Brain pericyte (primary cell): ENCODE data around the gene TICAM2.
A peak's percentile ranks its signal among the peaks of the same experiment; 100 is the strongest.

ENCODE experiments used
- DNase-seq: peaks from one replicate; pipeline ENCODE4 v3.0.0-alpha.2; 2012; ENCODE audit warnings: low read depth, low spot score

The TICAM2 gene

DNA sequence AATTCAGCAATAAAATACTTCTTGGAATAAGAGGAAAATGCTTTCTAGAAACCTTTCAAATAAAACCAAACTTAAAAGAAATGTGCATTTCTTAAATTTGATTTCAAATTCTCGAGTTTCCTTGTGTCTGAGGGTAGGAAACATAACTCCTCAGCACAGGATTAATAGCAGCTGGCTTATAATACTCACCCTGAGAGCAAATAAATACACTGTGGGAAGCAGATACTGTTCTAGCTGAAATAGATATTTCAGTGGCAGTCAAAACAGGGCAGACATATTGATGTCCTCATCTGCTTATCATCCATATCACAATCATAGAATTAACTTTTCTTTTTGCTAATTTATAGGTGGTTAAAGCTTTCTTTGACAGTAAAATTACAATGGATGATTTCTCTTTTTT is 33.6 kb downstream of the TICAM2 start:
- no peak for DNase-seq

DNA sequence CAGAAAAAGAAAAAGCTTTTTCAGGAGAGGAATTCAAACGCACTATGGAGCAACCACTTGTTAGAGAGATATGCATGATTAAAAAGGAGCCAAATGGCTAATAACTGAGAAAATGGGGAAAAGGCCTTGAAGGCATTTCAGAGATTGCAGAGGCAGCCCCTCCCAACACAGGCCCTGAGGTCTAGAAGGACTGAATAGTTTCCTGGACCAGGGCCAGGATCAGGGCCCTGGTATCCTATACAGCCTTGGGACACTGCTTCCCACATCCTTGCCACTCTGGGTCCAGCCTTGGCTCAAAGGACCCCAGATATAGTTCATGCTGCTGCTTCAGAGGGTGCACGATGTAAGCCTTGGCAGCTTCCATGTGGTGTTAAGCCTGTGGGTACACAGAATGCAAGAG is 37.0 kb downstream of the TICAM2 start:
- DNase-seq, result no peak

DNA sequence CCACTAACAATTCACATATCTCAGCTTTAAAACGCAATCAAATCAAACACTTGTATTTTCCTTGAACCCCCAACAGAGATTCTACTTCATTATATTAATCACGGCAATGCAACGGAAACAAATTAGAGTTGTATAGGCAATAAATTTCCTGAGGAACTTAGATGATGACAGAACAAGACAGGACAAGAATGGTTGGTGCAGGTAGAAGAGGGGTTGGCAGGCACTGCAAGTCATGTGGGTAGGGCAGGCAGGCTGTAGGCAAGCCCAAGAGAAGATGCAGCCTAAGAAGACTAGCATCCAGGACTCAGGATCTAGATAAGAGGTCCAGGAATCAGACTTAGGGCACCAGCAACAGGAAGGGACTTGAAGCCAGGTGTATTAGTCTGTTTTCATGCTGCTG is 41.1 kb downstream of the TICAM2 start:
- DNase-seq, result no peak

DNA sequence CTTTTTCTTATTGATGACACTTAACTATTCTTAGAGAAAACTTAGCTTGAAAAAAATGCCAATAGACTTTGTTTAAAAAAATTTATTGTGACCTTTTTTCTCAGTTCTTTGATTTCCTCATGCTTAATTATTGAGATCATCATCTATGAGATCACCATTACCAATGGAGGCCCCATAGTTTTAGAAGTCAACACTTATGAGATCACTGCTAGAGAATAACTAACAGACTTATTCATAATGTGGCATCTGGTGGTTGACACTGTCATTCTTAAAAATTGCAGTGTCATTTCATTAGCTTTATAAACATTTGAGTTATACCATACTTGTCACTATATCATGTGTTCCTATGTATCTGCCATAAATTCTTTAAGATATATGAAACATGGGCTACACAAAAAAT is 42.8 kb downstream of the TICAM2 start:
- DNase-seq, result no peak

- DNase-seq, result no peak
Measured at GRCh38 chr5:115558388-115558956, 43.8 kb downstream of the TICAM2 start.

DNA sequence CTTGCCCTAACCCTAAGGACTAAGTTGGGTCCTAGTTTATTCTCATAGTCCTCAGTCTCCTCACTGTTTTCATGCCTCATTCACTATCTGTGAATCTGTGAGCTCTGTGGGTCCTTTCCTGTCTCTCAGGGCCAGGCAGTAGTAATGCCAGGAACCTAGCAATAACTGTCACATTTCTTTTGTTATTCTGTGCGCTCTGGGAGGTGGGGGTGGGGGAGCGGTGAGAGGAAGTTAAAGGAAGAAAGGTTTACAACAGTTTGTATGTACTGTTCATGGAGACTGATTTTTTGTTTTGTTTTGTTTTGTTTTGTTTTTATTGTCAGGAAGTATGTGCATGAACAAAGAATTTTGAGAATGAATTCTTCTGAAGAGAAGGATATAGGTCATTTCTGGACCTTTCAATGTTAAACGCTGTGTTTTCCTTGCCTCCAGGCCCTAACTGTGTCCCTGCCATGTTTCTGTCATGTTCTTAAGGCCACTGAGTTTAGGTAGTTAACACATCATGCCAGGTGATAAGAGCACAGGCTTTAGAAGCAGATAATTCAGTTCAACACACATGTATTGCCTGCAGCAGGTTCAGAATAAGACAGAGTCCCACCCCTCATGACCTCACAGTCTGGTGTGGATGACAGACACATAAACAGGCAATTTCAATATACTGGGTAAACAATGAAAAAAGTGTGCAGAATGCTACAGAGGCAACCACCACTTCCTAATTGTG is 44.5 kb downstream of the TICAM2 start:
- no peak for DNase-seq

DNA sequence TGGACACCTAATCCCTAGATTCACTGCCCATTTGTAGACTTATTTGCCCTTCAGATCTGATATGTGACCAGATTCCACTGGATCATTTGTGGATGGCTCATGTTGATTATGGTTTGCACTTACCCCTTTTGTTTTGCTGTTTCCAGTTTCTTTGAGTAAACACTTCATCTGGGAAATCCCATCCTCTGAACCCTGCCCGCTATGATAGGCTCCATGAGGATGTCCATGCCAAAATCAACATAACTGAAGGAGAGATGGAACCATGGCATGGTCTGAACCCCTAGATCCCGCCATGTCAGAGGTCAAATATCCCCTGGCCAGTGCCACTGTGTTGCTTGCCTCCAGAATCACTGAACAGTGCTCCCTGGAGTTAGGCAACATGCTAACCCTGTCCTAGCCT is 46.0 kb downstream of the TICAM2 start:
- DNase-seq, result no peak

DNA sequence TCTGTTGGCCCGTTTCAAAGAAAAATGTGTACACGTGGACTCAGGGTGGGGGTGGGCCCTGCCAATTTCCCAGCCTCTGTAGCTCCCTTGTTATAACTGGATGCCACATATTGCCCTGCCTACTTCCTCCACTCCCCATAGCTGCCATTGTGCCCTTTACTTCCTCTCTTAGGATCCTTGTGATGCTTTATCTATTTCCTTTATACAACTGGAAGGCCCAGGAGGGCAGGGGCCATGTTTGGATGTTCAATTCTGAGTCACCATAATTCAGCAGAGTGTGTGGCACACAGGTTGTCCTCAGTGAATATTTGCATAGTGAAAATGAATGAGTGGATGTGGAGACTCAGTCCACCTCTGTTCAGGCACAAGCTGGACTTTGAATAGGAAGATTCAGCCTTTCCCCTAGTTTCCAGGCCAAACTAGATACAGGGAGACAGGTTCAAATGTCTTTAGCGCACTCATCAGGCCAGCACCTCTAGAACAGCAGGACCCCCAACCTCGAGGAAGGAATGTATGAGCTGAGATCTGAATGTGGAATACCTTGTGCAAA is 47.1 kb downstream of the TICAM2 start:
- no peak for DNase-seq

DNA sequence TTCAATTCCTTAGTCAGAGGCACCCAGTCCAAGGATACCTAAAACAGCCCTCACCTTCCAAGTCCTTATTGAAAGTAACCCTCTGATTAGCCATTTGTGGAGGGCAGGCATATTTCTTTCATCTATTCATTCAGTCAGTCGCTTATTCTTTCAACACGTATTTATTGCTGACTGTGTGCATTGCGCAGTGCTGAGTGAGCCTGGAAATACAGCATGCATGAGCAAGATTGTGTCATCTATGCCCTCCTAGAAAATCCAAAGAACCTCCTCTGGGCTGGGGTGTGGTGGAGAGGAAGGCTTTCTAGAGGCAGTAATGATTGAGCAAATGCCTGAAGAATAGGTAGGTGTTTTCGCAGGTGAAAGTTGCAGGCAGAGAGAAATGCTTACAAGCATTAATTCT is 49.2 kb downstream of the TICAM2 start:
- DNase-seq, result no peak

DNA sequence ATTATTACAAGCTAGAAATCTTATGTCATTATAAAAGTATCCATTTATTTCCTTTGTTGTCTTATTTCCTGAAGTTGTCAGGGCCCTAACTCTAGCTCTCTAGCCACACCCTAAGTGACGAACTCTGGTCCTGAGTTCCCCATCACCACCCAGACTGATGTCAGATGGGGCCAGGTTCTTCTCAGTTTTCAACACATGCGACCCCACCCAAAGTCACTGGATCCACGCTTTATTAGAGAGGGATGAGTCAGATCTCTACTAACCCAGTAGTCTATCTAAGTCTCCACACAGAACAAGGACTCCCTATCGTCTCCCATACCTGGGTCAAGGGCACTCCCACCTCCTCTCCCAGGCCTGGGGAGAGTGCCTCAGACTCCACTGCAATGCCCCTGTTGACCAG is 50.9 kb downstream of the TICAM2 start:
- DNase-seq, result no peak

DNA sequence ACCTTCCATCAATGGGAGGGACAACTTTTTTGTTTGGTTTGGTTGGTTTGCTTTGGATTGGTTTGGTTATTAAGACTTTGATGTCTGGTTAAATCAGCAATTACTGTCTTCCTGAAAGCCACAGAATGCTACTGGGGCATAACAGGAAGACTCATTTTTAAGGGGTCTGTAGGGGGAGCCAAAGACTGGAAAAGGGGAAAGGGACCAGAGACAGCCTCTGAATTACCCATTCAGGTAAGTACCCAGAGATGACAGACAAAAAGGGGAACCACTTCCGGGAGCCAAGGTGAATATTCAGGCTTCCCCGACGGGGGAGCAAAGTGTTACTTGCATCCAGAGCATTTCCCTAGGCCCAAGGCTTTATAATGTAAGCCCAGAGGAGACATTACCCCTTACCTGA is 53.1 kb downstream of the TICAM2 start:
- DNase-seq, result no peak

DNA sequence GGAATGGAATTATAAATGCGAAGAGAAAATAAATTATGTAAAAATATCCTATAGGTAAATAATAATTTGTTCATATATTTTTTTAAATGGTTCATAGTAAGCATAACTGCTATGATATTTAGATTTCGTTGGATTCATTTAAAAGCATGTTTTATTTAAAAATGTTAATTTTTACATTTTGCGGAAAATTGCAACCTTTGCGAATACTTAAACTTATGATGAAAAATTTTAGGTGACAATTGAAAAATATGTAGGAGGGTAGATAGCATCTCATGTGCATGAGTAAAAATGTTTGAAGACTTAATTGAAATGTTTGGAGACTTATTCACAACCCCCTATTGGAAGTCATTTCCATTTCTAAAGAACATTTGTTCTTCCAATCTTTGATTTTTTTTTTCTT is 53.6 kb downstream of the TICAM2 start:
- no peak for DNase-seq

GRCh38 chr5:115545351-115545882 is 56.9 kb downstream of the TICAM2 start:
- DNase-seq, result no peak

DNA sequence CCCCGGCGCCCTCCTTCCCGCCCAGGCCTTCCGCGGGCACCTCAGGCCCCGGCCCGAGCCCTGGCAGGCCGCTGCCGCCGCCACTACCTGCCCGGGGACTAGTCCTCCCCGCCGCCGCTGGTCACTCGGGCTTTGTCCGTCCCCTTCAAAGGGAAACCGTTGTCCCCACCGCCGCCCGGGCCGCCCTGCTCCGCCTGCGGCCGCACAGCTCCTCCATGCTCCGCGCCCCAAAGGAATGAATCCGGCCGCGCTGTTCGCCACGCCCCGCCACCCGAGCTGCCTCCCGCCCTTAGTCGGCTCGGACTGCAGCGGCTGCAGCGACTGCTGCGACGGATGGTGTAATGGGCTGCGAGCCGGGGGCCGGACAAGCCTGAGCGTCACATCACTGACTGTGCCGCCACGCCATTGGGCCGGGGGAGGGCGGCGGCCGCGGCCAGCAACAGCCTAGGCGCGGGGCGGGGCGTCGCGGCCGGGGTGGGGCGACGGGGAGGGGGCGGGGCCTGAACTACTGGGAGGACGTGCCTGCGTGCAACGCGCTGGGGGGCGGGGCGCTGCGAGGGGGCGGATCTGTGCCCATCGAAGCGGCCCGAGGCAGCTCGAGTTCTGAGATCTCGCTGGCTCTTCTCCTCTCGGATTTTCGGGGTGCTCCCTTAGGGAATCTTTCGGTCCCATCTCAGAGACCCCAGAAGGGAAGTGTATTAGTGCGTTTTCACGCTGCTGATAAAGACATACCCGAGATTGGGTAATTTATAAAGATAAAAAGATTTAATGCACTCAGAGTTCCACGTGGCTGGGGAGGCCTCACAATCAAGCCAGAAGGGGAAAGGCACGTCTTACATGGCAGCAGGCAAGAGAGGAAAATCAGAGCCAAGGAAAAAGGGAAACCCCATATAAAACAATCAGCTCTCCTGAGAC is 57.6 kb downstream of the TICAM2 start, which contains the start of gene FEM1C:
FEM1C (minus strand) TSS at position 340 of the 915 bp plus-strand sequence. CDS start 1,282 bp downstream, outside the sequence.
- peak; percentile 92 for DNase-seq

DNA sequence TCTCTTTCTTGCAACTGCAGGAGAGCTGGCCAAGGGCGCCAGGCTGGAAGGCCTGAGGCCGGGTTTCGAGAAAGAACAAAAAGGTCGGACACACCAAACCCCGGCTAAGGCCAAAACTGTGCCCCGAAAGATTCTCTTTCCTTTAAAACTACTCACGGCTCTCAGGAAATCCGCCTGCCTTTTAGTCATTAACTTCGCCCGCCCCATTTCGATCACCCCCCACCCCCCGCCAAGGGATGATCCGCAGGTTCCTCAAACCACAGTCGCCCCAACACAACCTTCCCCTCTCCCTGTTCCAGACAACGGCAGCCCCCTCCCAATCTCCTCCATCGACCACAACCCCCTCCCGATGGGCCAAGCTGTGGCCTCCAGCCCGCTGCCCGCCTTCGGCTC is 58.2 kb downstream of the TICAM2 start:
- no peak for DNase-seq

- no peak for DNase-seq
Measured at GRCh38 chr5:115543365-115544042, 58.8 kb downstream of the TICAM2 start.

DNA sequence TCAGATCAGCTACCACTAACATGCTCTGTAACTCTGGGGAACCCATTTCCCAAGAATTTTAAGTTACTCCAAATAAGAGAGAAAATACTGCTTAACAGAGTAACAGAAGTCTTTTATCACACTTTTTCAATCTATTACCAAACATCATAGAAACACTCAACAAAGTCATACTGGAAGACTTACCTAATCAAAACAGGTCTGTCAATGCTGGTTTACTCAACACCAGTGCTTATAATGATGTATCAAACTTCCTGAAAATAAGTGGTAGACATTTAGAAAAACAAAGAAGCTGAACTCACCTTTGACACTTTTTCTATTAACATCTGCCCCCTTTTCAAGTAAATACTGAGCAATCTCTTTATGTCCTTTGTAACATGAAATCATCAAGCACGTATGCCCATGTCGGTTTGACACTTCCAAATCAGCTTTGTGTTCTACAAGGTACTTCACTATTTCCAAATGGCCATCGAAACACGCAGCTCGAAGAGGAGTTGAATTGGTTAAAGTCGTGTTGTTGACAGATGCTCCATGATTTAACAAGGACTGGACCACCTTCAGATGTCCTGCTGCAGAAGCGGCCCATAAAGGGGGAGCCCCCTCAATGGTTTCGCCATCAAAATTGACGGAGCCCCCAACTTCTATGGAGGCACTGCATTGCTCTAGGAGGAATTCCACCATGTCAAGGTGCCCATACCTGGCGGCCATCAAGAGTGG is 59.5 kb downstream of the TICAM2 start:
- DNase-seq, result no peak

GRCh38 chr5:115542086-115542485 is 60.2 kb downstream of the TICAM2 start:
- no peak for DNase-seq

- DNase-seq, result no peak
Measured at GRCh38 chr5:115541611-115542010, 60.7 kb downstream of the TICAM2 start.

GRCh38 chr5:115535479-115536035 is 66.7 kb downstream of the TICAM2 start:
- no peak for DNase-seq
